Skin epidermis (tissue), 12 donors: ENCODE data around the gene LRSAM1.
A peak's percentile ranks its signal among the peaks of the same experiment; 100 is the strongest.

Source experiments
- H3K27ac ChIP-seq, 21 experiments: fragments of 200-600 bp; sonication (generic) in 11 of 21; one replicate each; pipeline ENCODE4 v1.5.0; 2020; ENCODE audit warnings: mild to moderate bottlenecking in 3 of 21, inconsistent platforms in 2 of 21, moderate library complexity in 2 of 21
- H3K4me3 ChIP-seq, 7 experiments: fragments of 200-600 bp; sonication (generic) in 2 of 7; one replicate each; pipeline ENCODE4 v1.5.0; 2020; ENCODE audit warnings: inconsistent platforms in 2 of 7, mild to moderate bottlenecking in 2 of 7, moderate library complexity in 1 of 7

Gene LRSAM1

DNA sequence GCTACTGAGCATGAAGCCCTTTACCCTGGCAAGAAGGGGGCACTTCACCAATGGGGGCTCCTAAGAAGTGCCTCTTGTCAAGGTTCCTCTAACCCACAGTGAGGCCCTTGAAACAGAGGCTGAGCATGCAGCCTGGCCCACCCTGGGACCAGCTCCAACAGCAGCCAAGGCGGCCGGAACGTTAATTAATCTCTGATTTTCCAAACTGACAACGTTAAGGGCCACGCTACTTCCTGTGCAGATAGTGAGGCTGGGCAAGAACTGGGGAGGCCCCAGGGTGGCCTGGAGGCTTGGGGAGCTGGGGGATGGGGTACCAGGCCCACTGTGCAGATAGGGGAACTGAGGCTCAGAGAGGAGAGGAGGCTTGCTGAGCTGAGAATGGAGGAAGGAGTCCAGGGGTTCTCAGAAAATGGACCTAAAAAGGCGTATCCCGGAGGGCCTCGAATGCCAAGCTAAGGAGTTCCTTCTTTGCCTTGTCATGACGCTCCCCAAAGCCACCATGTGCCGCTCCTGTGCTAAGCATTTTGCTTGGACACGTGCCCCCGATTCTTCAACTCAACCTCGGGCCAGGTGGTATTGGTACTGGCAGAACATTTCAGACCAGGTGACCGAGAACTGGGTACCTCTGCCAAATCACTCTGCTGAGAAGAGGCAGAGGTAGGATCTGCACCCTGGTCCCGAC lies 88.8 kb downstream of the LRSAM1 start:
- Histone ChIP-seq H3K4me3 (no peak overlapping the region), H3K27ac (peak overlapping the region in 20 of 21 experiments; percentile 37 to 88 (median 70))

DNA sequence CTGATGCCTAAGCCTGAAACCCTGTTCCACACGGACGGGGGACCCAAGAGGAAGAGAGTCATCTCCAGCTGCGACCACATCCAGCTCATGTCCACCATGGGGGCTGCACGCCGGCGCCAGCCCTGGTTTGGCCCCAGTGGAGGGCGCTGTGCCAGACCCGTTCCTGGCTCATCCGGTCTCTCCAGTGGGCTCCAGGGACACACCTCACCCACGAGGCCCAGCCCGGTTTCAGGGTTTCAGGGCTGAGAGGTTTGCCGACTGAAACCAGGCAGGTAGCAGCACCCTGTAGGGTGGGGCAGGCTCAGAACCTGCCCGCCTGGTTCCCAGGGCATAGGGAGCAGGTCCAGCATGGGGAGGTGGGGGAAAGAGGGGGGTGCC lies 89.3 kb downstream of the LRSAM1 start:
- peak overlapping the region in 19 of 21 experiments; percentile 44 to 88 (median 71) for H3K27ac ChIP-seq
- H3K4me3 ChIP-seq = no peak overlapping the region

DNA sequence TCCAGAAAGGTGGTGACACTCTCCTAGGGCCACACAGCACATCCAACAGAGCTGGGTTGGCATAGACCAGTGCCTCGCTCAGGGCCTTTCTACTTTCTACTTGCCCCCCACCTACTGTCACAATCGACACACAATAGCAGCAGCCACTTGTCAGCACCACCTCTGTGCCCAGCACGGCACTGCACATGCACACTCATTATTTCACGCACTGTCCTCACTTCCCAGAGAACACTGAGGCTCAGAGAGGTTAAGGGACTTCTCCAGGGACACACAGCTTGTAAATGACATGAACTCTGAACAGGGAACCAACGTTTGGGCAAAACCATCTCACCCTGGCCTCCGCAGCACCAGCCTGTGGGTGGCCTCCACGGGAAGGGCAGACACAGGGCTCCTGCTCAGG lies 89.9 kb downstream of the LRSAM1 start:
- Histone ChIP-seq H3K27ac (peak overlapping the region in 19 of 21 experiments; percentile 49 to 88 (median 71)), H3K4me3 (no peak overlapping the region)

DNA sequence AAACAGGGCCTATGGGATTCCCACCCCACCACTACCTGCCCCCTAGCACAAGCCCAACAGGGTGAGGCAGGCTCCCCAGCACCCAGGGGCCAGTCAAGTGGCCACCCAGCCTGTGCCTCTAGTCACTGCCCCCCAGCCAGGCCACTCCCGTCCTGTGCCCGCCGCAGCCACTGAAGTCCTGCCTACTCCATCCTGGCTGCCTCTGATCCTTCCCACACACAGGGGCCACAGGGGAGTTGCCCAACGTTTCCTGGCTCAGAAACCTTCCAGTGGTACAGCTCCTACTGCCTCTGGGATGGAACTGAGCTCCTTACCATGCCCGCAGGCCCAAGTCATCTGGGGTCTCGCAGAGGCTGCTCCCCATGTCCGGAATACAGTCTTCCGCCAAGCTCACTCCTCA lies 90.6 kb downstream of the LRSAM1 start:
- Histone ChIP-seq H3K4me3 (no peak overlapping the region), H3K27ac (peak overlapping the region in 19 of 21 experiments; percentile 49 to 88 (median 71))

DNA sequence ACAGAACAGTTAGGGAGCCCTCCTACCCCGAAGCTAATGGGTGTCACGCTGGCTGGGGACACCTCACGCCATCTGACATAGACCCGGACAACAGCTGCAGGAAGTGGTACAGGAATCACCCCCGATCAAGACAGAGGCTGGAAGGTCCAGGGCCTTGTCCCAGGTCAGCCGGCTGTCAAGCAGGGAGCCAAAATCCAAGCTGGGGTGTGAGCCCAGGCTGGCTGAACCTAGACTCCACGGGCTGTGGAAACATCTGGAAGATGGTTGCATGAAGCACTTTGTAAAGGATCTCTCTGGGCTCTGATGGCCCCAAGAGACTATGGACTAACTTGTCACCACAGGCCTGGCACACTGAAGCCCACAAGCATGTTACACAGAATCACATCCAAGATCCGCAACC lies 91.9 kb downstream of the LRSAM1 start:
- peak overlapping the region in 18 of 21 experiments; percentile 6 to 88 (median 71) for H3K27ac ChIP-seq
- no peak overlapping the region for H3K4me3 ChIP-seq

DNA sequence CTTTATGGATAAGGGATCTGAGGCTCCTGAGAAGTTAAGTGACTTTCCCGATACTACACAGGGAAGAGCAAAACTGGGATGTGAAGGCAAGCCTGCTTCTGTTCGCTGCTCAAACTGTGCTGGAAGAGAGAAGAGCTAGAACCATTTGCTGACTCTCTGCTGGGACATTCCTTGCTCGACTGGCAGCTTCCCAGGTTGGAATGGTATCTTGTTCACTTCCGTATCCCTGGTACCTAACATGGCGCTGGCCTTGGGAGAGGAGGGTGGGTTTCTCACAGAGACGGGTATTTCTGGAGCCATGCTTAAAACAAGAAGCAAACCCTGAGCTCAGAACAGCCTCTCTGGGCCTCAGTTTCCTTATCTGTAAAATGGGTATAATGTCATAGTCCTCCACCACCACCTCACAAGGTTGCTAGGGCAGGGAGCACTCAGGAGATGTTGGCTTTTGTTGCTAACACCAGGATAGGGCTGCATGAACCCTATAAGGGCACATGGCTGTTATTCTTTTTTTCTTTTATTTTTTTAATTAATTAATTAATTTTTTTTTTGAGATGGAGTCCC lies 92.7 kb downstream of the LRSAM1 start:
- no peak overlapping the region for H3K4me3 ChIP-seq
- H3K27ac ChIP-seq = peak overlapping the region in 16 of 21 experiments; percentile 6 to 88 (median 74)

DNA sequence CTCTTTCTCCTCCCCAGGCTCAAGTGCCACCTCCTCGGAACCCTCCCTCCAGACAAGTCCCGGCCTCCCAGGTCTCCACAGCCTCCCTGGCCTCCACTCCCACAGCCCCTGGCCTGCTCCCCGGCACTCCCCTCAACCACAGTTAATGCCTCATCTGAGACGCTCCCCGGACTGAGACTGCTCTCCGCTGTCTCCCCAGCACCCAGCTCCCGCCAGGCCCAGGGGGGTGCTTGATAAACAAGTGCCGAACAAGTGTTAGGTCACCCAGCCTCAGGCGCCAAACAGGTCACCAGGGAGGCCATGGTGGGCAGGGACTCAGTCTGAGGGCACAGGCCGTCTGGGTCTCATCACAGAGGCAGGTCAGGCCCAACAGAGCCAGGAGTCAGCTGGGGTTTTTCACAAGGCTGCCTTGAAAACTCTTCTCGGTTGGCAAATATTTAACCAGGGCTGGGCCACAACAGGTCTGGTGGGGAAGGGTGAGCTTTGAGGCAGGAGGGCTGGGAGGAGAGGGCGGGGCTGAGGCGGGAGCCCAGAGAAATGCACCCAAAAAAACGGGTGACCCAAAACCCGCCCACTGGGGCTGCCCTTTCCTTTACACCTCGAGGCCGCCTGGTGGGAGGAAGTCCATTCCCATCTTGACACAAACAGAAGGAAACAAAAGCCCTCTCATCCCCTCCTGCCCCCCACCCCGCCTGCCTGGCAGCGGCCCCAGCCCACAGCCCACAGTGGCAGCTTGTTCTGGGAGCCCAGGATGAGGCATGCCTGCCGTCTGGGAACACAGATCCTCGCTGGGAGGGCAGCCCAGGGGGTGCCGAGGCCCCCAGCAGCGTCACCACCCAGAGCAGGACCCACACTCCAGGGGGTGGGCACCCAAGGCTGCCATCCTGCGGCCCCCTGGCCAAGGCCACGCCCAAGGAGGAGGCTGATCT lies 94.2 kb downstream of the LRSAM1 start:
- Histone ChIP-seq H3K27ac (peak overlapping the region; percentile 2 to 88 (median 78)), H3K4me3 (no peak overlapping the region)

DNA sequence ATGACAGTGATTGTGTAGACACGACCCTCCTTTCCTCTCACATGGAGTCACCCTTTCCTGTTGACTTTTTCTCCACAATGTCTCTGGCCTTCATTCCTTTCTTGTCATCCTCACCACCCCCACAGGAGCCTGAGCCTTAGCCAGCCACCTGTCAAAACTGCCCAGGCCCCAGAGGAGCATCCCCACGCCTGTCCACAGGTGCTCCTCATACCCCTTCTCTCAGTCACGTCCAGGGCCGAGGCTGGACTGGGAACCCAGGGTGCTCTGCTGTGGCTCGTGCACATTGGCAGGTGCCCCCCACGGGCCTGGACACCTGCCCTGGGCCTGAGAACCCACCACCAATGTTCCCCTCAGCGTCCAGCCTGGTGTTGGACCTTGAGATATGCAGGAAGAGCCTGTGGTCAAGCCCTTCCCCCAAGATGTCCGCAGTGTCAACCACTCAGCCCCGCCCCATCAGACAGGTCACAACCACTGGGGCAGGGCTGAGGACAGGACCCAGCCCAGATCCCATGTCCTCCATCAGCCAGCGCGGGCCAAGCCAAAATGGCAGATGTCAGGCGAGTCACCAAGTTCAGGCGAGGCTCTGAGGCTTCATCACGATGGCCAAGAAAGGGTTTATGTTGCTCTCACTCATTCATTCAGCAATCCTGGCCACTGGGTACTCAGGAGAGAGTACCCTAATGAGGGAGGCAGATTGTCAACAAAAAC lies 95.0 kb downstream of the LRSAM1 start:
- H3K4me3 ChIP-seq = no peak overlapping the region
- H3K27ac ChIP-seq = peak overlapping the region in 20 of 21 experiments; percentile 2 to 88 (median 78)

DNA sequence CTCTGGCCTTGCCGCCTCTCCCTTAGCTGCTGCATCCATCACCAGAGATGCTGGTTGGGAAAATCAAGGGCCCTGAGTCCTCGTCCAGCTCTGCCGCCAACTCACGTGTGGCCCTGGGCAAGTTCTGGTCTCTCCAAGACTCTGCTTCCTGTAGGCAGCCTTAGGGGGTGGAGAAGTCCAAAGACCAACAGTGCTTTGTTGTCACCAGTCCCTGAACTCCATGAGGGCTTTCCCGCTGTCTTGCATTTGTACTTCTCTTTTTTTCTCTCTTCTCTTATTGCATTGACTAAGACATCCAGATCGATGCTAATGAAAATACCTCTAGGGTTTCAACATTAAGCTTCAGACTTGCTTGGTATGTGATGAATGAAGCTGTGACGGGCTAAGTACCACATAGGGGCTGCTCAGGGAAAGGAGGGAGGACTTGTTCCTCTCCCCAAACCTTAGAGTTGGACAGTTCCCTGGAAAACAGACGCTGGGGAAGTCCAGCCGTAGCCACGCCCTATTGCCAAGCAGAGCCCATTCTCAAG lies 97.1 kb downstream of the LRSAM1 start:
- Histone ChIP-seq H3K4me3 (no peak overlapping the region), H3K27ac (peak overlapping the region in 1 of 21 experiments; percentile 8)

DNA sequence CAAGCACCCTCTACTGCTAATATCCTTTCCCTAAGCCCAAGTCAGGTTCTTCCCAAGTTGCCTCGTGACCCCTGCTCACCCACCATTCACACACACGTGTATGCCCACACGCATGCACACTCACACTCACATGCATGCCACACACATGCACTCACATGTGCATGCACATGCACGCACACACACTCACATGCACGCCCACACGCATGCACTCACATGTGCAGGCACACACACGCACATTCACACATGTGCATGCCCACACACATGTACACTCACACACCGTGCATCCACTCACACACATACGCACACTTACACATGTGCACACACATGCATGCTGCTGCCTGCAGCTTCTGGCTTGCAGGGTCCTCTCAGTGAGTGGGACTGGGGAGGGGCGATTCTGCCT lies 97.9 kb downstream of the LRSAM1 start:
- H3K4me3 ChIP-seq = no peak overlapping the region
- peak overlapping the region in 1 of 21 experiments; percentile 46 for H3K27ac ChIP-seq

DNA sequence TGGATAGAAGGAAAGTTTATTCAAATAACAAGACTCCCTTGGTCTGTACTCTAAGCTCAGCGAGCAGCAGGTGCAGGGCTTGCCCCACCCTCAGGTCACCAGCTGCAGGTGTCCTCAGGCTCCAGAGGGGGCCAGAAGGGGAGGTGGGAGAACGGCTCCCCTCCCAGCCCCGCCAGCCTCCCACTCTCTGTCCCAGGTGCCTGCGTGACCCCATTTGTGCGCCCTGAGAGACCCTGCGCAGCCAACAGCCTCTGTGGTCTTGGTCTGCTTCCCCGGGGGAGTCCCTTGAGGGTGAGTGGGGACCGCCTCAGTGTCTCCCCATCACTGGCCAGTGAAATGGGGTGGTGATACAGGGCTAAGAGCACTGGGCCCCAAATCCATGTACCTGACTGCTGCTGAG lies 98.4 kb downstream of the LRSAM1 start:
- Histone ChIP-seq H3K4me3 (no peak overlapping the region), H3K27ac (peak overlapping the region in 6 of 21 experiments; percentile 22 to 55 (median 38))

DNA sequence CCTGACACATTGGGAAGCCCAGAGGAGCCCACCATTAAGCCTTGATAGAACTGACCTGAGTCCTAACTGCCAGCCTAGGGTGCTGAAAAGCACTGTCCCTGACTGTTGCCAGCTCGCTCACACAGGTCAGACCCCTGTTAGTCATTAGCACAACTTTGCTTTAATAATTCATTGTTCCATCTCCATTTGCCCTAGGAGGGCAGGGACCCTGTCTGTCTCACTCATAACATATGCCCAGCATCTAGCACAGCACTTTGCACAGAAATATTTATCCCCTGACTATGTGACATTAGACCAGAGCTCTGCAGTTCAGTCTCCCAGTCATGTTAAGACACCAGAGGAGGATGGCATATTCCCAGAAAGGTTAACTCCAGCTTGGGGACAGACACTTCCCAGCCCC lies 99.0 kb downstream of the LRSAM1 start:
- Histone ChIP-seq H3K27ac (peak overlapping the region in 7 of 21 experiments; percentile 21 to 55 (median 30)), H3K4me3 (no peak overlapping the region)

DNA sequence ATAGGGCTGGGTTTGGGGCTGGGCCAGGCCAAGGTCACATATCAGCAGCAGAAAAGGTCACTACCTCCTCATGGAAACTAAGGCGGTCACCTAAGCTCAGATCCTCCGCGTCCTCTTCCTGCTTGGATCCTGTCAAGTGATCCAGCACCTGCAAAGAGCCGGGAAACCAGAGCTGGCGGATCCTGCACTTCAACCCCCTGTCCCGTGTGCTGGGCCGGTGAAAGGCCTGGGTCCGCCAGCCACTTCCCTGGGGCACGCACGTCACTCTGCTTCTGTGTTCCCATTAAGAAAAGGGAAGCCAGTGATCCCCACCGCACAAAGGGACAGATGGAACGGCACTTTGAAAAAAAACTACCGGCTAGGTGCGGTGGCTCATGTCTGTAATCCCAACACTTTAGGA lies 99.4 kb downstream of the LRSAM1 start:
- peak overlapping the region in 9 of 21 experiments; percentile 7 to 55 (median 27) for H3K27ac ChIP-seq

More for the DNA sequence above, 99.4 kb downstream of the LRSAM1 start:
- H3K4me3 ChIP-seq = no peak overlapping the region
